ENCODE results near the gene PASK. TPM values are rescaled to one million over a fixed set of nuclear protein-coding genes. Genes with fewer than 3 reads are reported as not detected.

PASK gene
- total RNA-seq, 5 donors from 2014 or later (not counting 1 experiment from before 2014, with no cell fraction given) = 80.5 to 272 (median 167) TPM

- WGBS (ENCODE audit: insufficient coverage) = 63% methylated on average over 3 of the region's 4 CpGs
- POLR2A ChIA-PET = no interaction called here
- no peaks in the 10 kb centered on the region for H3K4me1 Mint-ChIP-seq
- H3K27me3 ChIP-seq (replicated peaks in 1 of 2; ENCODE audit: control insufficient read depth in 2 of 2, extremely low read depth in 1 of 2, insufficient read depth in 2 of 2, low read length in 1 of 2) = no peaks in the 10 kb centered on the region
- no peaks in the 10 kb centered on the region for H3K4me1 ChIP-seq (ENCODE audit: control insufficient read depth in 1 of 2, extremely low read depth in 1 of 2, insufficient read depth in 2 of 2, low read length in 2 of 2)
- no peak overlapping the region for H3K4me3 Mint-ChIP-seq
- no peak for ATAC-seq (replicated peaks in 1 of 4)
- H3K27ac ChIP-seq (ENCODE audit: low read length) = no peak overlapping the region
- no peaks in the 10 kb centered on the region for H3K9me3 ChIP-seq
- H3K9me3 Mint-ChIP-seq = no peaks in the 10 kb centered on the region
- CTCF ChIA-PET = no interaction called here
- H3K36me3 ChIP-seq (ENCODE audit: control insufficient read depth in 2 of 2, extremely low read depth in 1 of 2, insufficient read depth in 1 of 2, low read length in 1 of 2) = peaks cover 3 to 7% of the 10 kb centered on the region in 2 donors
- no peak overlapping the region for H3K27ac Mint-ChIP-seq
- DNase-seq = no peak
- H3K36me3 Mint-ChIP-seq = peaks cover 6% of the 10 kb centered on the region
- no peak overlapping the region for H3K4me3 ChIP-seq (ENCODE audit: control insufficient read depth in 1 of 2, extremely low read depth in 1 of 2, low read length in 1 of 2)
- no peaks in the 10 kb centered on the region for H3K27me3 Mint-ChIP-seq
Measured at GRCh38 chr2:241187918-241188234, 38.6 kb upstream of the PASK start.

GRCh38 chr2:241187101-241187917 is 38.0 kb upstream of the PASK start:
- no peaks in the 10 kb centered on the region for H3K9me3 ChIP-seq
- H3K36me3 ChIP-seq (ENCODE audit: control insufficient read depth in 2 of 2, extremely low read depth in 1 of 2, insufficient read depth in 1 of 2, low read length in 1 of 2) = peaks cover 3 to 12% of the 10 kb centered on the region in 2 donors
- Mint-ChIP-seq H3K9me3 (no peaks in the 10 kb centered on the region), H3K27me3 (no peaks in the 10 kb centered on the region), H3K4me3 (no peak overlapping the region), H3K4me1 (no peaks in the 10 kb centered on the region), H3K27ac (no peak overlapping the region), H3K36me3 (peaks cover 11% of the 10 kb centered on the region)
- ATAC-seq (replicated peaks in 1 of 4) (no peak), DNase-seq (no peak)
- H3K27me3 ChIP-seq (replicated peaks in 1 of 2; ENCODE audit: control insufficient read depth in 2 of 2, extremely low read depth in 1 of 2, insufficient read depth in 2 of 2, low read length in 1 of 2) = no peaks in the 10 kb centered on the region
- no peak overlapping the region for H3K4me3 ChIP-seq (ENCODE audit: control insufficient read depth in 1 of 2, extremely low read depth in 1 of 2, low read length in 1 of 2)
- H3K27ac ChIP-seq (ENCODE audit: low read length) = no peak overlapping the region
- ChIA-PET POLR2A (no interaction called here), CTCF (no interaction called here)
- H3K4me1 ChIP-seq (ENCODE audit: control insufficient read depth in 1 of 2, extremely low read depth in 1 of 2, insufficient read depth in 2 of 2, low read length in 2 of 2) = no peaks in the 10 kb centered on the region
- 76% methylated on average over 11 of the region's 14 CpGs for WGBS (ENCODE audit: insufficient coverage)

- CTCF ChIA-PET = no interaction called here
Measured at GRCh38 chr2:241185961-241186360, 36.7 kb upstream of the PASK start.

GRCh38 chr2:241184901-241185300 is 35.6 kb upstream of the PASK start:
- no peaks in the 10 kb centered on the region for H3K4me1 ChIP-seq (ENCODE audit: control insufficient read depth in 1 of 2, extremely low read depth in 1 of 2, insufficient read depth in 2 of 2, low read length in 2 of 2)

More at GRCh38 chr2:241185961-241186360, 36.7 kb upstream of the PASK start:
- ATAC-seq (replicated peaks in 1 of 4) (no peak), DNase-seq (no peak)
- Mint-ChIP-seq H3K36me3 (peaks cover 22% of the 10 kb centered on the region), H3K9me3 (no peaks in the 10 kb centered on the region), H3K4me3 (no peak overlapping the region), H3K27me3 (no peaks in the 10 kb centered on the region), H3K27ac (no peak overlapping the region), H3K4me1 (no peaks in the 10 kb centered on the region)
- Histone ChIP-seq H3K27ac (ENCODE audit: low read length) (no peak overlapping the region), H3K9me3 (no peaks in the 10 kb centered on the region), H3K4me3 (ENCODE audit: control insufficient read depth in 1 of 2, extremely low read depth in 1 of 2, low read length in 1 of 2) (no peak overlapping the region), H3K27me3 (replicated peaks in 1 of 2; ENCODE audit: control insufficient read depth in 2 of 2, extremely low read depth in 1 of 2, insufficient read depth in 2 of 2, low read length in 1 of 2) (no peaks in the 10 kb centered on the region), H3K36me3 (ENCODE audit: control insufficient read depth in 2 of 2, extremely low read depth in 1 of 2, insufficient read depth in 1 of 2, low read length in 1 of 2) (peaks cover 3 to 14% of the 10 kb centered on the region in 2 donors), H3K4me1 (ENCODE audit: control insufficient read depth in 1 of 2, extremely low read depth in 1 of 2, insufficient read depth in 2 of 2, low read length in 2 of 2) (no peaks in the 10 kb centered on the region)
- POLR2A ChIA-PET = no interaction called here
- WGBS (ENCODE audit: insufficient coverage) = 88% methylated on average over 11 of the region's 11 CpGs

GRCh38 chr2:241183221-241183620 is 33.9 kb upstream of the PASK start:
- peaks cover 40% of the 10 kb centered on the region for H3K36me3 Mint-ChIP-seq
- no peaks in the 10 kb centered on the region for H3K9me3 Mint-ChIP-seq
- no peaks in the 10 kb centered on the region for H3K4me1 Mint-ChIP-seq
- H3K27ac Mint-ChIP-seq = no peak overlapping the region
- Histone ChIP-seq H3K36me3 (ENCODE audit: control insufficient read depth in 2 of 2, extremely low read depth in 1 of 2, insufficient read depth in 1 of 2, low read length in 1 of 2) (peaks cover 3 to 27% of the 10 kb centered on the region in 2 donors), H3K4me1 (ENCODE audit: control insufficient read depth in 1 of 2, extremely low read depth in 1 of 2, insufficient read depth in 2 of 2, low read length in 2 of 2) (no peaks in the 10 kb centered on the region), H3K27me3 (replicated peaks in 1 of 2; ENCODE audit: control insufficient read depth in 2 of 2, extremely low read depth in 1 of 2, insufficient read depth in 2 of 2, low read length in 1 of 2) (no peaks in the 10 kb centered on the region), H3K27ac (ENCODE audit: low read length) (no peak overlapping the region), H3K4me3 (ENCODE audit: control insufficient read depth in 1 of 2, extremely low read depth in 1 of 2, low read length in 1 of 2) (no peak overlapping the region), H3K9me3 (no peaks in the 10 kb centered on the region)
- no peak overlapping the region for H3K4me3 Mint-ChIP-seq
- 74% methylated on average over 7 of the region's 9 CpGs for WGBS (ENCODE audit: insufficient coverage)
- DNase-seq (no peak), ATAC-seq (replicated peaks in 1 of 4) (no peak)
- POLR2A ChIA-PET = no interaction called here
- no peaks in the 10 kb centered on the region for H3K27me3 Mint-ChIP-seq
- CTCF ChIA-PET = no interaction called here

More at GRCh38 chr2:241184901-241185300, 35.6 kb upstream of the PASK start:
- H3K27me3 Mint-ChIP-seq = no peaks in the 10 kb centered on the region
- DNase-seq (no peak), ATAC-seq (replicated peaks in 1 of 4) (no peak)
- WGBS (ENCODE audit: insufficient coverage) = 100% methylated on average over 3 of the region's 9 CpGs
- peaks cover 25% of the 10 kb centered on the region for H3K36me3 Mint-ChIP-seq
- Histone ChIP-seq H3K9me3 (no peaks in the 10 kb centered on the region), H3K4me3 (ENCODE audit: control insufficient read depth in 1 of 2, extremely low read depth in 1 of 2, low read length in 1 of 2) (no peak overlapping the region), H3K36me3 (ENCODE audit: control insufficient read depth in 2 of 2, extremely low read depth in 1 of 2, insufficient read depth in 1 of 2, low read length in 1 of 2) (peaks cover 3 to 15% of the 10 kb centered on the region in 2 donors), H3K27me3 (replicated peaks in 1 of 2; ENCODE audit: control insufficient read depth in 2 of 2, extremely low read depth in 1 of 2, insufficient read depth in 2 of 2, low read length in 1 of 2) (no peaks in the 10 kb centered on the region), H3K27ac (ENCODE audit: low read length) (no peak overlapping the region)
- no peak overlapping the region for H3K4me3 Mint-ChIP-seq
- H3K9me3 Mint-ChIP-seq = no peaks in the 10 kb centered on the region
- ChIA-PET POLR2A (interaction anchor here in 1 of 2 donors (0.6 kb wide), 1 partner anchor 10 kb away, joined by 4 read pairs; no protein-coding TSS in a partner anchor), CTCF (no interaction called here)
- no peaks in the 10 kb centered on the region for H3K4me1 Mint-ChIP-seq
- no peak overlapping the region for H3K27ac Mint-ChIP-seq

GRCh38 chr2:241182531-241183133 is 33.4 kb upstream of the PASK start:
- no peak overlapping the region for H3K4me3 ChIP-seq (ENCODE audit: control insufficient read depth in 1 of 2, extremely low read depth in 1 of 2, low read length in 1 of 2)
- DNase-seq (no peak), ATAC-seq (replicated peaks in 1 of 4) (no peak)
- Mint-ChIP-seq H3K27me3 (no peaks in the 10 kb centered on the region), H3K9me3 (no peaks in the 10 kb centered on the region), H3K27ac (no peak overlapping the region), H3K4me3 (no peak overlapping the region), H3K4me1 (no peaks in the 10 kb centered on the region), H3K36me3 (peaks cover 43% of the 10 kb centered on the region)
- POLR2A ChIA-PET = no interaction called here
- WGBS (ENCODE audit: insufficient coverage) = 96% methylated on average over 20 of the region's 28 CpGs
- no peak overlapping the region for H3K27ac ChIP-seq (ENCODE audit: low read length)
- peaks cover 7 to 29% of the 10 kb centered on the region in 2 donors for H3K36me3 ChIP-seq (ENCODE audit: control insufficient read depth in 2 of 2, extremely low read depth in 1 of 2, insufficient read depth in 1 of 2, low read length in 1 of 2)
- CTCF ChIA-PET = no interaction called here
- H3K4me1 ChIP-seq (ENCODE audit: control insufficient read depth in 1 of 2, extremely low read depth in 1 of 2, insufficient read depth in 2 of 2, low read length in 2 of 2) = no peaks in the 10 kb centered on the region
- H3K9me3 ChIP-seq = no peaks in the 10 kb centered on the region
- no peaks in the 10 kb centered on the region for H3K27me3 ChIP-seq (replicated peaks in 1 of 2; ENCODE audit: control insufficient read depth in 2 of 2, extremely low read depth in 1 of 2, insufficient read depth in 2 of 2, low read length in 1 of 2)

Data from T-cell (primary cell).